ENCODE results near the gene MMP23B. TPM values are rescaled to one million over a fixed set of nuclear protein-coding genes. Genes with fewer than 3 reads are reported as not detected.
"Not testable (repeated sequence)": the region's sequence is repeated elsewhere in the genome, so short reads cannot be mapped to it uniquely, and the experiment has no call there.

Gene MMP23B
- total and polyA plus RNA-seq, 5 donors, result 15.8 to 22.4 (median 19.8) TPM

DNA sequence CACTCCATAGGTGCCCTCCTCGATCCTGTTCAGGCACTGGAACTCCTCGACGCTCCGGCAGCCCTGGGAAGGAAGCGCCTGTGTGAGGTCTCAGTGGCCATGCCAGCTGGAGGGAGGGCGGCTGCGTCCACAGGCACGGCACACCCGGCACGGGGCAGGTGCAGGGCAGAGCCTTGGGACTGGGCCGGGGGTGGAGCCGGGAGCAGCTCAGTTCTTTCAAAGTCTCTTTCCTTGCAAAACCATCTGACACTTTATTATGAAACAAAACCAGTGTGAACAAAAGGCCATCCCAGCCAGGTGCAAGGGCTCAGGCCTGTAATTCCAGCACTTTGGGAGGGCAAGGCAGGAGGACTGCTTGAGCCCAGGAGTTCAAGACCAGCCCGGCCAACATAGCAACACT, 6.6 kb downstream of the MMP23B start:
- H3K27ac ChIP-seq (ENCODE audit: low read length); H3K4me3 ChIP-seq (ENCODE audit: low read length); H3K4me1 ChIP-seq (ENCODE audit: control insufficient read depth, insufficient read depth, low read length); H3K27me3 ChIP-seq (ENCODE audit: control insufficient read depth, insufficient read depth); ATAC-seq; intact Hi-C loops (cut with DNase I); H3K9me3 ChIP-seq (ENCODE audit: control insufficient read depth, low read length): not testable (repeated sequence)
- DNase-seq, result peak in 2 of 3 donors; percentile 11 to 49
- WGBS, result 90% methylated on average over 9 of the region's 13 CpGs

DNA sequence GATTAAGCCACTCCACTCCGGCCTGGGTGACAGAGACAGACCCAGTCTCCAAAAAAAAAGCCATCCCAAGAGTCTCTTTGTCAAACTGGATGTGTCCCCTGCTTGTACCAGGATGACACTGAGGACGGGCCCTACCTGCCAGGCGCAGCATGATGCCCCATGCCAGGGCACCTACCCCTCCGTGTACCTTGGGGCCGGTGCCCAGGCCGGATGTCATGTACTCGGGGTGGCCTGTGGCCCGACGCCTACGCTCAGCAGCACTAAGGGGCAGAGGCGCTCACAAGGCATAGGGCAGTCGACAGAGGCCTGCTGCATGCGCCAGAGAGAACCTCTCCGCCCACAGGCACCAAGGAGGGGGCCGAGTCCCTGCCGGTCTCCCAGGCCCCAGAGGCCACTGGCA, 7.4 kb downstream of the MMP23B start:
- ATAC-seq; H3K27me3 ChIP-seq (ENCODE audit: control insufficient read depth, insufficient read depth); intact Hi-C loops (cut with DNase I); H3K4me1 ChIP-seq (ENCODE audit: control insufficient read depth, insufficient read depth, low read length); H3K27ac ChIP-seq (ENCODE audit: low read length); H3K9me3 ChIP-seq (ENCODE audit: control insufficient read depth, low read length); H3K4me3 ChIP-seq (ENCODE audit: low read length): not testable (repeated sequence)
- peak in 1 of 3 donors; percentile 5 for DNase-seq
- 91% methylated on average over 16 of the region's 16 CpGs for WGBS

DNA sequence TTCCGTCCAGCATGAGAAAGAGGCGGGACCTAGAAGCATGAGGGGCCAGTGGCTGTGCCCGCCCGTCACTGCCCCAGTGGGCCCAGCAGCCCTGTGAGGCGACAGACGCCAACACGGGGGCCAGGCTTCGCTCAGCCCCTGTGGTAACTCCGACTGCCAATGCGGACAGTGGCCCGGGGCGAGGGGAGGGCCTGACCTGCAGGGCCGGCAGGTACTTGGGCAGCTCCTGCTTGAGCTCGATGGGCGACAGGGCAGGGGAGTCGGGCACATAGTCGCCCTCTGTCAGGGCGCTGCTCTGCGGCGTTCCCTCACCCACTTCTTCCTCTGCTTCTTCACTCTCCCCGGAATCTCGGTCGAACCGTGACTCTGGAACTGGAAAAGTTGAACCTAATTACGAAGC, 8.1 kb downstream of the MMP23B start:
- 95% methylated on average over 18 of the region's 25 CpGs for WGBS
- intact Hi-C loops (cut with DNase I); H3K4me3 ChIP-seq (ENCODE audit: low read length); H3K9me3 ChIP-seq (ENCODE audit: control insufficient read depth, low read length); H3K27ac ChIP-seq (ENCODE audit: low read length); H3K27me3 ChIP-seq (ENCODE audit: control insufficient read depth, insufficient read depth); H3K4me1 ChIP-seq (ENCODE audit: control insufficient read depth, insufficient read depth, low read length); ATAC-seq: not testable (repeated sequence)
- peak in 2 of 3 donors; percentile 16 to 37 for DNase-seq

DNA sequence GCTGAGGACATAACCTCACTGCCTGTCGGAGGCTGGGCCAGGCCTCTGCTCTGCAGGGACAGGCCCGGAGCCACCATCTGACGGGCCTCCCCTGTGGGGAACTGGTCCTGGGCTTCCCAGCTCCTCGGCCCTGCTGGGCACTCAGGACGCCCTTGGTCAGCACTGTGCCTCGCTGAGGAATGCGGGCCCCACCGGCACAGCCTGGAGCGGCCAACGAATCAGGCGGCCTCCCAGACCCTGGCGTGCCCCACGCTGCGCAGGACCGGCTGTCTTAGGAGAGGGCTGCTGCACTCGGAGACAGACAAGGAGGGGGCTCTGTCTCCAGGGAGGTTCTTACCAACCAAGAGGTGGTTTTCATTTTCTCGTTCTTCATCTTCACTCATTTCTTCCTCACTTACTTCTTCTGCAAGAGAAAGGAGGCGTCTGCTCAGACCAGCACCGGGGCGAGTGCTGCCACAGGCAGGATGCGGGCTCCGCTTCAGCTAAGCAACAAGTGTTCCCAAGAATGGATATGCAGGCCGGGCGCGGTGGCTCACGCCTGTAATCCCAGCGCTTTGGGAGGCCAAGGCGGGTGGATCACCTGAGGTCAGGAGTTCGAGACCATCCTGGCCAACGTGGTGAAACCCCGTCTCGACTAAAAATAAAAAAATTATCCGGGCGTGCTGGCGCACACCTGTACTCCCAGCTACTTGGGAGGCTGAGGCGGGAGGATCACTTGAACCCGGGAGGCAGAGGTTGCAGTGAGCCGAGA, 8.9 kb downstream of the MMP23B start:
- intact Hi-C loops (cut with DNase I); H3K27ac ChIP-seq (ENCODE audit: low read length); H3K4me1 ChIP-seq (ENCODE audit: control insufficient read depth, insufficient read depth, low read length); H3K9me3 ChIP-seq (ENCODE audit: control insufficient read depth, low read length); H3K27me3 ChIP-seq (ENCODE audit: control insufficient read depth, insufficient read depth); H3K4me3 ChIP-seq (ENCODE audit: low read length): not testable (repeated sequence)
- ATAC-seq, result peak in 1 of 2 donors; percentile 5
- peak in 1 of 3 donors; percentile 32 for DNase-seq
- 95% methylated on average over 33 of the region's 38 CpGs for WGBS

DNA sequence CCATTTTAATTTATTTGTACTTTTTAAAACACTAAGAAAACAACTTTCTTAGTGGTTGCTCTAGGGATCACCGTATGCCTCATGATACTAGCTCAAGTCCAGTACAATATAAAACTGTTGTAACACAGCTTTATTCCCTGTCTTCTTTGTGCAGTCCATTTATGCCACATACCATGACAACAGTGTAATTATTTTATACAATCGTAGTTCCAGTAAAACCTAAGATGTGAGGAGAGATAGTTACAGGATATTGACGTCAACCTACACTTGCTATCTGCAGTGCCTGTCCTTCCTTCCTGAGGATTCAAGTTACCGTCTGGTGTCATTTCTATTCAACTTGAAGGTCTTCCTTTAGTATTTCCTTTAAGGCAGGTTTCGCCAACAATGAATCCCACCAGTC, 14.4 kb downstream of the MMP23B start:
- H3K4me3 ChIP-seq (ENCODE audit: low read length); ATAC-seq; H3K9me3 ChIP-seq (ENCODE audit: control insufficient read depth, low read length); H3K27me3 ChIP-seq (ENCODE audit: control insufficient read depth, insufficient read depth); H3K4me1 ChIP-seq (ENCODE audit: control insufficient read depth, insufficient read depth, low read length); DNase-seq; H3K27ac ChIP-seq (ENCODE audit: low read length); intact Hi-C loops (cut with DNase I): not testable (repeated sequence)
- 74% methylated on average over 5 of the region's 5 CpGs for WGBS

DNA sequence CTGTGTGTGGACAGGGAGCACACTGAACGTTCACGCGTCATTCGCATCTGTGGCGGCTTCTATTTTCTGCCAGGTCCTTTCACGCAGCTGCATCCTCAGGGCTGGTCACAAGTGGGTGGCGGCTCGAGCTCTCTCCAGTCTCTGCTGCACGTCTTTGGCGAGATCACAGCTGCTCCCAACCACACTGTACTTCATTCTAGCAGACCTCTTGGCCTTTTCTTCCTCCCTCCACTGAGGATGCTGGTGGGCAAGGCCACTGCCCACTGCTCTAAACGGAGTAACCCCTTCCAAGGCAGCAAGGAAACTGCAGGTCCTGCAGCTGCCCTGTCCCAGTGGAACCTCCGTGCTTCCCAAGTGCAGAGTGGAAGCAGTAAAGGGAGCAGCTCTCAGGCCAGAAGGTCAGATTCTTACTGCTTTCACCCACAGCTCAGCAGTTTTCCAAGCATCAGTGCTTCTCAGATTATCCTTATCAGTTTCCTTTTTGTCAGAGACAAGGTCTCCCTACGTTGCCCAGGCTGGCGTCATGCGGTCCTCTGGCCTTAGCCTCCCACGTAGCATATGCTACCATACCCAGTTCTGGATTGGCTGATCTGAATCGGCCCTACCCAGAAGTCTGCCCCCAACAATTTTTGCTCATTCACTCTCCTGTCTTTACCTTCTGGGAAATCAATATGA, 15.7 kb downstream of the MMP23B start:
- peak in 1 of 3 donors; percentile 41 for DNase-seq
- H3K9me3 ChIP-seq (ENCODE audit: control insufficient read depth, low read length); H3K27me3 ChIP-seq (ENCODE audit: control insufficient read depth, insufficient read depth); H3K27ac ChIP-seq (ENCODE audit: low read length); H3K4me1 ChIP-seq (ENCODE audit: control insufficient read depth, insufficient read depth, low read length); H3K4me3 ChIP-seq (ENCODE audit: low read length); intact Hi-C loops (cut with DNase I): not testable (repeated sequence)
- peak; percentile 45 to 49 for ATAC-seq
- 80% methylated on average over 17 of the region's 17 CpGs for WGBS

DNA sequence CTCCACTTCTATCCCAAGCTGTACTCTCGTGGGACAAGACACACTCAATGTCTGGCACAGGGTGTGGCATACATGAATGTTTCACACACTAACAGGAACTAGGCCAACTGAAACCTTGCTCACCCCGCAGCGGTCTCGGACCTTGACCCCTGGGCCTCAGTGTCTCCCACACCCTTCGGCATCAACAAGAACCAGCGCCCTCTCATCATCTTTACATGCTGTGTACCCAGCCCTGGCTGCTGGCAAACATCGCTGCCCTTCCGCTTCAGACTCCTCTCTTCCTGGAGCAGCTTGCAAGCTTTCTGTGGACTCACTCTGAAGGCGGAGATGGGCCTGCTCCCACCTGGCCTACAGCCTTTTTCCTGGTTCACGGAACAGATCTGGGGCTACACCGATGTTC, 16.3 kb downstream of the MMP23B start:
- H3K4me3 ChIP-seq (ENCODE audit: low read length); H3K27ac ChIP-seq (ENCODE audit: low read length); H3K9me3 ChIP-seq (ENCODE audit: control insufficient read depth, low read length); intact Hi-C loops (cut with DNase I); H3K4me1 ChIP-seq (ENCODE audit: control insufficient read depth, insufficient read depth, low read length); H3K27me3 ChIP-seq (ENCODE audit: control insufficient read depth, insufficient read depth): not testable (repeated sequence)
- peak in 1 of 3 donors; percentile 7 for DNase-seq
- 78% methylated on average over 11 of the region's 11 CpGs for WGBS
- ATAC-seq, result peak; percentile 26 to 61

DNA sequence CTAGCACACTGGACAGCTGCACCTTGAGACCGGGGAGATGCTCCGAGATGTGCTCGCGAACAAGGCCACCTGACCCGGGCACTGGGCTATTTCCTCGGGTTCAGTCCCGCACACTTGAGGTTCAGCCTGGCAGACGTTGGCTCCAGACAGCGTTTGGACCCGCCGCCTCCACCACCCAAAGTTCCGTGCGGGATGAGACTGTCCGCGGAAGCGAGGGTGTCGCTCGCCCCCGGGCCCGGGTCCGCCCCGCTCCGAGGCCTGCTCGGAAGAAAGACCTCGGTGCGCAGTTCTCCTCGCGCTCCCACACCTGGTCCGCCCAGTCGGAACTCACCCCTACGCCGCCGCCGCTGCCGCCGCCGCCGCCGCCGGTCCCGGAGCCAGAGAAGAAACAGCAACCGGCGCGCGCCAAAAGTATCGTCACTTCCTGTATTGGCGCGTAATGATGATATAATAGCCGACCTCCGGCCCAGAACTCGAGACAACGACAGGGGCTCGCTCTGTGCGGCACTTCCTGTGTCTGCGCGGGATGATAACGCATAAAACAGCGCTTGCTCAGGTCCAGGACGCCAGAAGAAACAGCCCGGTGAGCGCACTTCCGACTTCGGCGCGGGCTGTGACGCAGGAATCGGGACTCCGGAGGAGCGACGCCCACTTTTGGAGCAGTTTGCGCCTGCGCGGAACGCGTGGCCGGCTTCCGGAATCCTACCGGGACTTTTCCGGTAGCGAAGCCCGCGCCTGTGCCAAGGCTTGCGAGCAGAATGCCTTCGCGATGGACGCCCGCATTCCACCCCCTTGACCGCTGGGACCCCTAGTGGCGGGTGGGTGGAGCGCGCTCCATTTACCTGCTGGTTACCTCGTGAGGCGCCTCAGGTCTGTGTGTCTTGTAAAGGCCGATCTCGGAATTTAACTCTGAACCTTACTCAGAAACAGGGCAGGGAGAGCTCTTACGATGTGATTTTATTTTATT, 26.9 kb downstream of the MMP23B start, which contains the start of gene CDK11B:
CDK11B (minus strand) TSS at position 422 of the 967 bp plus-strand sequence. CDS start 1,519 bp downstream, outside the sequence.
- peak; percentile 96 to 98 (median 97) for DNase-seq
- intact Hi-C loops (cut with DNase I); H3K4me1 ChIP-seq (ENCODE audit: control insufficient read depth, insufficient read depth, low read length); H3K9me3 ChIP-seq (ENCODE audit: control insufficient read depth, low read length); H3K27me3 ChIP-seq (ENCODE audit: control insufficient read depth, insufficient read depth): not testable (repeated sequence)
- Histone ChIP-seq H3K4me3 (ENCODE audit: low read length) (peak within 1 kb of the TSS; percentile 73), H3K27ac (ENCODE audit: low read length) (peak within 1 kb of the TSS; percentile 90)
- WGBS, result under 1% methylated on average over 67 of the region's 96 CpGs
- peak; percentile 89 to 96 for ATAC-seq

DNA sequence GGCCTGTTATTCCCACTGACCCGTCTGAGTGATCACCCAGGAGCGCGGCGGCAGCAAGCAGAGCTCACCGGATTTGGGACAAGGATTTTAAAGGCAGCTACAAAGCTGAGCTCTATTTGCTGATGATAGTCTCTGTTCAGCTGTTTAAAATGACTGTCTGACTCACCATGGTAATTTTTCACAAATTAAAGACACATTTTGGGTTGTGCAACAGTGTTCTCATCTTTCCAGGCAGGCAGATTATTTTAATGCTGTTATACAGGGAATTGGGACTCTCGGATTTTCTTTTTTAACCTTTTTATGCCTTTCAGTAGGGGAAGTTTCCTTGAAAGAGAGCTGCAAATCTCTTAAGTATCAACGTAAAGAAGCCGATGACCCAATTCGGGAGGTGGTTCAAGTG, 30.4 kb downstream of the MMP23B start:
- H3K9me3 ChIP-seq (ENCODE audit: control insufficient read depth, low read length); H3K4me1 ChIP-seq (ENCODE audit: control insufficient read depth, insufficient read depth, low read length); H3K4me3 ChIP-seq (ENCODE audit: low read length); ATAC-seq; H3K27ac ChIP-seq (ENCODE audit: low read length); H3K27me3 ChIP-seq (ENCODE audit: control insufficient read depth, insufficient read depth); intact Hi-C loops (cut with DNase I): not testable (repeated sequence)
- DNase-seq, result peak in 1 of 3 donors; percentile 3
- 84% methylated on average over 9 of the region's 9 CpGs for WGBS

DNA sequence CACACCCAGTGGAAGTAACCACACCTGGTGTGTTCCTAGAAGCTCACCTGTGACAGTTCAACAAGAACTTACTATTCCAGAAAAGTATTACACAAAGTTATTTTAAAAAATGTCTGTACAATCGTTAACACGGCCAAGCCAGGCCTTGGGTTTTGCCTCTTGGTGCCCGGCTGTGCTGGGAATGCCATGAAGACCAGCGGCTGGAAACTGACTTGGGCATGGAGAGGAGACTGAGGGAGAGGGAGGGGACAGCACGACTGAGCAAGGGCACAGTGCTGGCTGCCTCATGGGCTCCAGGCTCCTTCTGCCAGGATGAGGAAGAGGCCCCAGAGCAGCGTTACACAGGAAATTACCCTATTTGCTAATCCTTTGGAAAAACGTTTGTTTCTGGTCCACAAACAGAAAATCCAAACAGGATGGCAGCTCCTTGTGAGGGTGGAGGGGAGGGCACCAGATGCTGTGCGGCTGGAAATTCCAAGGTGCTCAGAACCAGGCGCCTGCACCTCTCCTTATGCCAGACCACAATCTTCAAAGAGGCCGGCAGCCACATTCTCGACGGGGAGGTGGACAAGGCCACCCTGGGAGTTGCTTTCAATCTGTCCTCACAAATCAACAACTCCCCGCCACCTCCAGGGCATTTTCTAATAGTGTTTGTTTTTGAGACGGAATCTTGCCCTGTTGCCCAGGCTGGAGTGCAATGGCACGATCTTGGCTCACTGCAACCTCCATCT, 31.0 kb downstream of the MMP23B start:
- H3K4me1 ChIP-seq (ENCODE audit: control insufficient read depth, insufficient read depth, low read length); H3K9me3 ChIP-seq (ENCODE audit: control insufficient read depth, low read length); H3K27me3 ChIP-seq (ENCODE audit: control insufficient read depth, insufficient read depth); intact Hi-C loops (cut with DNase I); ATAC-seq; H3K27ac ChIP-seq (ENCODE audit: low read length); H3K4me3 ChIP-seq (ENCODE audit: low read length): not testable (repeated sequence)
- 76% methylated on average over 15 of the region's 15 CpGs for WGBS
- DNase-seq, result peak in 2 of 3 donors; percentile 9 to 45

All from right cardiac atrium (tissue), 5 donors.